Bronchial epithelial cell (primary cell): Measurements from ENCODE around the gene NAIF1. TPM values are rescaled to one million over a fixed set of nuclear protein-coding genes. Genes with fewer than 3 reads are reported as not detected.
A peak's percentile ranks its signal among the peaks of the same experiment; 100 is the strongest.

Experiments
- DNase-seq: peaks from one replicate; pipeline ENCODE4 v3.0.0-alpha.2; 2010; ENCODE audit warnings: low read depth
- FAIRE-seq: peaks from 2 replicates; lab custom pipeline; 2011; peaks lifted over from hg19 to GRCh38; lab: Jason Lieb, UNC
- H3K27me3 ChIP-seq: 2 replicates; pipeline ENCODE4 v1.5.1; 2011; ENCODE audit warnings: low read length; ENCODE audit not compliant: control insufficient read depth, insufficient read depth
- H3K36me3 ChIP-seq: 2 replicates; pipeline ENCODE4 v1.5.1; 2011; ENCODE audit warnings: low read length; ENCODE audit not compliant: control insufficient read depth, insufficient read depth
- H3K4me3 ChIP-seq: 2 replicates; pipeline ENCODE4 v1.5.1; 2011; ENCODE audit warnings: mild to moderate bottlenecking, low read depth, low read length, control low read depth
- CTCF ChIP-seq: IDR thresholded peaks from 2 replicates; pipeline ENCODE4 v1.5.1; 2011; ENCODE audit warnings: mild to moderate bottlenecking, moderate library complexity, low read length, control low read depth, inconsistent platforms; ENCODE audit not compliant: insufficient read depth, severe bottlenecking
- total RNA-seq: library from RNA; depleted of rRNA; stranded (reverse); fragments of >200 nt; gene quantifications from 2 replicates; pipeline ENCODE4 v1.2.1, GENCODE V29; 2014

Gene NAIF1
- total RNA-seq, 1 donor from 2014 or later = 10.3 TPM

DNA sequence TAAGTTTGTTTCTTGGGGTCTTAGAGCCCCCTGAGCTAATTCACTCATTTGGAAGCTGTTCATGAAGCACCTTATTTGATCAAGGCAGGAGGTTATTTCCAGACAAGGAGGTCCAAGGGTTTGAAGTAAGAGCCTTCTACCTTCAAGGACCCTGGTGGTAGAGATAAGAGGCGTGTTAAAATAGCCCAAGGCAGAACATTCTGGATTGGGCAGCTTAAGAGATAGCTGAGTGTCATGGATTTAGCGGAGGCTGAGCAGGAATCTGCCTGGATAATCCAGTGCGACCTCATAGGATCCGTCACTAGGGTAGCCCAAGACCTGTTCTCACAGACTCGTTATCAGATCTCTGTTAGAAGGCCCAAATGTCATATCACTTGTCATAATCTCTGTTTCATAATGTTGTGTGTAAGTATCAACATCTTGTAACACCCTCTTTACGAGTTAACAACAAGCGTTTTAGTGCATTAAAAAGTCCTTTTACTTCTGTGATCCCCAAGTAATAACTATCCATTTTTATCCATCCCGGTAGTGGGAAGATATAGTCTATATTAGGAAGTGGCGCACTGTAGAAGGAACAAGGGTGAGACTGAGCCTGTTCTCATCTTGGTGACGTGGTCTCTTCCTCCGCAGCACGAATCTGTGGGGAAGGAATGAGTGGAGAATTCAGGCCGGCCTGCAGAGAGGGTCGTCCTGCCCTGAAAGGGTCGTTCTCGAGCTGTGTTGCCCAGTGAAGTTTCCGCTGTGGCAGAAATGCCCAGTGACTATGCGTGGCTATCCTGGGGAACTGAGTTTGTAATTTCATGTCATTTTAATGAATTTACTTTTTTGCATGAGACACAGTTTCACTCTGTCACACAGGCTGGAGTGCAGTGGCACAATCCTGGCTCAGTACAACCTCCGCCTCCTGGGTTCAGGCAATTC is 29.8 kb upstream of the NAIF1 start:
- FAIRE-seq = no peak

GRCh38 chr9:128094950-128095544 is 27.9 kb upstream of the NAIF1 start:
- DNase-seq = no peak
- Histone ChIP-seq H3K27me3 (no peaks in the 10 kb centered on the region), H3K4me3 (no peak overlapping the region), H3K36me3 (no peaks in the 10 kb centered on the region)
- no peak for TF ChIP-seq CTCF
- no peak for FAIRE-seq

More for the DNA sequence above, 29.8 kb upstream of the NAIF1 start:
- no peak for TF ChIP-seq CTCF
- DNase-seq = no peak
- Histone ChIP-seq H3K27me3 (no peaks in the 10 kb centered on the region), H3K36me3 (peaks cover 9% of the 10 kb centered on the region), H3K4me3 (no peak overlapping the region)

DNA sequence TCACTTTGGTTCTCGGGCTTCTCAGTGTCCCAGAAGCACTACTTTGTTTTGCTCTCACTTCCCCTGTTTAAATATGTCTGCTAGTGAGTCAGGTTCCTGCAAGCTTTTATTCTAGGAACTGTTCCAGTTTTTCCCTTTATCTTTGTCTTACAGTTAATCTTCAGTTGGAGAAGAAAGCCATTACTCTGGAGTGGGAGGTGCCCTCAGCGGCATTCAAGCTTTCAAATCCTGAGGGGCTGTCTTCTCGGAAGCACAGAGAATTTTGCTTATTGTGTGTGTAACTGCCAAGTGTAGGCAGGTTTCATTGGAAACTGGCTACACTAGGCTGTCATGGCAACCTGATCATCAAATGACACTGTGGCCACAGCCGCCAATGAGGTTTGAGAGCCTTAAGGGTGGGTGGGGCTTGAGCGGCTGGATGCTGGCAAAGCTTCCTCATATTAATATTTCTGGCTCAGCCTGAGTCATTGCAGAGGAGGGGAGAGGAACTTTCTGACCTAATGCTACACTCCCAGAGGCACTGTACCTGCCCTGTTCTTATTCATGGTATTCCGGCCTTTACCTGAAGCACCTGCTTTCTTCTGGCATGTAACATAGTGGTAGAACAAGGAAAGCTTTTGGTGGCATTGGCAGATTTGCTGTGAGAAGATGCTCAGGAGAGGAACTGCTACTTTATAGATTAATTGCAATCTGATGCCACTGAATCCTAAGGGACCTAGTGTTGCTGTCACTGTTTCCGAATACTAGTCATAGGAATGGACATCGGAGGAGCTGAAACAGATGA is 27.2 kb upstream of the NAIF1 start:
- DNase-seq = peak; percentile 97
- FAIRE-seq = no peak

DNA sequence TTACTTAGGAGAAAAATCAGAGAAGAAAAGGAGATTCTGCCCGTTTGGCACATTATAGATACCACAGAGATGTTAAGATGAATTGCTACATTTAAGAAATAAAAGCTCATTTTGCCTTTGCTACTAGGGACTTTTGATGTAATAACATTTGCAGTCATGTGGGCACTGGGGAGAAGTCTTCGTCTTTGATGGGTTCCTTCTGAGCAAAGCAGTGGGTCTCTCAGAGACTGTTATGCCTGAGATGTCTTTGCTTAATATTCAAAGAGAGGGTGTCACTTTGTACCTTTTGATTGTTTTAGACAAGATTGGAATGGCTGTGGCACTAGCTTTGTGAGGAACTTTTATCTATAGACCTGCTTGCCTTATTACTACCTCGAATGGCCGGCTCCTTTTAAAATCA is 25.9 kb upstream of the NAIF1 start:
- Histone ChIP-seq H3K36me3 (no peaks in the 10 kb centered on the region), H3K27me3 (no peaks in the 10 kb centered on the region), H3K4me3 (no peak overlapping the region)
- no peak for FAIRE-seq
- no peak for DNase-seq
- TF ChIP-seq CTCF = no peak

More for the DNA sequence above, 27.2 kb upstream of the NAIF1 start:
- H3K4me3 ChIP-seq = no peak overlapping the region
- no peaks in the 10 kb centered on the region for H3K36me3 ChIP-seq
- H3K27me3 ChIP-seq = no peaks in the 10 kb centered on the region
- no peak for TF ChIP-seq CTCF

DNA sequence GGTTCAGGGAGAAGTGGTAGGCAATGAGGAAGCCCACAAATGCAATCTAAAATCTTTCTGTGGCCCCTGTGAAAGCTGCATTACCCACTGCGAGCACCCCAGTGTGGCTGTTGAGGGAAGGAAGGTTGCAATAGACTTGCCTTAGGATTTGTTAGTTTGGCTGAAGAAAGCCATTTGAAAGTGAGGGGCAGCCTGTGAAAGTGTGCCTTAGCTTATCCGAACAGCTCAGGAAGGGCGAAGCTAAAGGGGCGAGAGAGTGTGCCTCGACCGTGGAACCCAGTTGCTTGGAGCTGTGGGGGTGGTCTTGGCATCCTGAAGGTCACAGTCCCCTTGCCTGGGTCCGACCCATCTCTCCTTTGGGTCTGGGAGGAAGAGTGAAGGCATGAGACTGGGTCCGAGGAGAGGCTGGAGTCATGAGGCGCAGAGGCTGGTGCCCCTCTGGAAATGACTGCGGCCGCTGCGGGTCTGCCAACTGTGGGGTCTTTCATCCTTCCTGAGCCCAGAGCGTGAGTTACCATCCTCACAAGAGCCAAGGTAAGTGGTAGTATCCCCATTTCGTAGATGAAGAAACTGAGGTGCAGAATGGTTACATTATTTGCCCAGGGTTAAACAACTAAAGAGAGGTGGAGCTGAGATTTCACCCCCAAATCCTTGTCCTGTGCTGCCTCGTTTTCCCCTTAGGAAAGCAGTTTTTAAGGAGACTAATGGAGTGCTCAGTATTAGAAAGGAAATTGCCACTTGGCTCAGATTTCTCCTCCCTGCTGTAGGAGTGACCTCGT is 25.3 kb upstream of the NAIF1 start:
- DNase-seq = no peak
- FAIRE-seq = no peak
- H3K4me3 ChIP-seq = no peak overlapping the region
- no peaks in the 10 kb centered on the region for H3K27me3 ChIP-seq
- no peaks in the 10 kb centered on the region for H3K36me3 ChIP-seq
- no peak for TF ChIP-seq CTCF
